ENCODE data around the gene ACOD1. TPM values are rescaled to one million over a fixed set of nuclear protein-coding genes. Genes with fewer than 3 reads are reported as not detected.

The ACOD1 gene
- total and polyA plus RNA-seq, 2 of the 13 experiments (the other 11 are each of a cell fraction or from before 2014, with no cell fraction given), result not detected

DNA sequence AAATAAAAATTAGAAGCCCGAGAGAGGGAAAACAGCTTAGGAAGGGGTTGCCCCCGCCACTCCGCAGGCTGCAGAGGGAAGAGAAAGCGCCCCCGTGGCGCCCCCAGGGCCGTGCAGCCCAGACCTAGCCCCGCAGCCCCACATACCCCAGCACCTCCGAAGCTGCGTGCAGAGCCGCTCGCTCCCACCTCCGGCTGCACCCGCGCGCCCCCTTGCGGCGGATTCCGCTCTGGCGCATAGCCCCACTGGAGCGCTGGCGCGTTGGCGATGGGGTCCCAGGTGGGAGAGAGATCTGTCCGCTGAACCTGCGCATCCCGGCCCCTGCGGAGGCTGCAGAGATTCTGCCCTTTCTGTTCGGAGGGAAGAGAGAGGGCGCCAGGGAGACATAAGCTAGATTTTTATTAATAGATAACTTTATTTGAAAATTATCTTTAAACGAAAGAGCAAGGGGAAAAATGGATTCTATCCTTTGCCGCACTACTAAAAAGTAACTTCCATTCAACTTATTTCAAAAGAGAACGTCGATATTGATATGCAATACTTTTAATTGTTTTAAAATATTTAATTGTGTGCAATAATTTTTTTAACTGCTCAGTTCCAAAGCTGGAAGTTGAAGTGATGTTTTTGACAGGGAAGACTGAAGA is 31.9 kb downstream of the ACOD1 start (continued):
- TF ChIP-seq ZNF407 (CRISPR knock-in tag; IDR thresholded peaks at IDR 0.05; ENCODE audit: not compliant biosample characterization) (no peak), SKI (IDR thresholded peaks at IDR 0.05; ENCODE audit: partially characterized antibody) (no peak), MEIS2 (CRISPR knock-in tag; IDR thresholded peaks at IDR 0.05) (peak; percentile 47; the same call in 1 of the 2 replicates), ZNF776 (CRISPR knock-in tag; IDR thresholded peaks at IDR 0.05) (no peak), MAX (IDR thresholded peaks at IDR 0.05) (peak; percentile 47), RBM39 (IDR thresholded peaks at IDR 0.05; ENCODE audit: low read depth, low read length, poor library complexity, severe bottlenecking) (peak; percentile 65), ZNF354B (CRISPR knock-in tag; IDR thresholded peaks at IDR 0.05) (no peak), ZNF691 (CRISPR knock-in tag; IDR thresholded peaks at IDR 0.05; ENCODE audit: borderline replicate concordance, low read depth) (peak; percentile 57; the same call in 1 of the 2 replicates), BHLHE40 (IDR thresholded peaks at IDR 0.05; ENCODE audit: low read length) (peak; percentile 22; the same call in 1 of the 2 replicates), ZNF329 (CRISPR knock-in tag; IDR thresholded peaks at IDR 0.05; ENCODE audit: low read depth) (no peak), ZBTB7B (CRISPR knock-in tag; IDR thresholded peaks at IDR 0.05) (peak; percentile 85), HNRNPK (IDR thresholded peaks at IDR 0.05; ENCODE audit: low read depth, low read length, poor library complexity, severe bottlenecking) (peak; percentile 31), CBX5 (CRISPR knock-in tag; IDR thresholded peaks at IDR 0.05; ENCODE audit: borderline replicate concordance) (peak; percentile 57; the same call in 1 of the 2 replicates), ZNF788 (CRISPR knock-in tag; IDR thresholded peaks at IDR 0.05; ENCODE audit: borderline replicate concordance) (peak; percentile 43; the same call in 1 of the 2 replicates), BRCA1 (CRISPR knock-in tag; IDR thresholded peaks at IDR 0.05) (0 out of 2 replicates have a peak, but pooled peaks have one; percentile 48), IKZF4 (CRISPR knock-in tag; IDR thresholded peaks at IDR 0.05; ENCODE audit: borderline replicate concordance, low read depth, not compliant biosample characterization) (no peak), ZNF607 (CRISPR knock-in tag; IDR thresholded peaks at IDR 0.05; ENCODE audit: borderline replicate concordance) (0 out of 2 replicates have a peak, but pooled peaks have one; percentile 36), MIER2 (CRISPR knock-in tag; IDR thresholded peaks at IDR 0.05) (0 out of 2 replicates have a peak, but pooled peaks have one; percentile 32), XRCC5 (optimal IDR thresholded peaks at IDR 0.05; ENCODE audit: low read length) (peak; percentile 89)
